GM19468 (cell line): ENCODE measurements around the gene MYADM.
A peak's percentile ranks its signal among the peaks of the same experiment; 100 is the strongest.
"Not testable (repeated sequence)": the region's sequence is repeated elsewhere in the genome, so short reads cannot be mapped to it uniquely, and the experiment has no call there.

Experiments
- ATAC-seq: cut with Tn5 transposase; IDR thresholded peaks from one replicate; pipeline ENCODE4 v1.9.1; 2021; ENCODE audit warnings: mild to moderate bottlenecking, moderate library complexity, moderate number of reproducible peaks; ENCODE audit not compliant: unreplicated experiment; ENCODE audit errors: extremely low read depth

Gene MYADM

DNA sequence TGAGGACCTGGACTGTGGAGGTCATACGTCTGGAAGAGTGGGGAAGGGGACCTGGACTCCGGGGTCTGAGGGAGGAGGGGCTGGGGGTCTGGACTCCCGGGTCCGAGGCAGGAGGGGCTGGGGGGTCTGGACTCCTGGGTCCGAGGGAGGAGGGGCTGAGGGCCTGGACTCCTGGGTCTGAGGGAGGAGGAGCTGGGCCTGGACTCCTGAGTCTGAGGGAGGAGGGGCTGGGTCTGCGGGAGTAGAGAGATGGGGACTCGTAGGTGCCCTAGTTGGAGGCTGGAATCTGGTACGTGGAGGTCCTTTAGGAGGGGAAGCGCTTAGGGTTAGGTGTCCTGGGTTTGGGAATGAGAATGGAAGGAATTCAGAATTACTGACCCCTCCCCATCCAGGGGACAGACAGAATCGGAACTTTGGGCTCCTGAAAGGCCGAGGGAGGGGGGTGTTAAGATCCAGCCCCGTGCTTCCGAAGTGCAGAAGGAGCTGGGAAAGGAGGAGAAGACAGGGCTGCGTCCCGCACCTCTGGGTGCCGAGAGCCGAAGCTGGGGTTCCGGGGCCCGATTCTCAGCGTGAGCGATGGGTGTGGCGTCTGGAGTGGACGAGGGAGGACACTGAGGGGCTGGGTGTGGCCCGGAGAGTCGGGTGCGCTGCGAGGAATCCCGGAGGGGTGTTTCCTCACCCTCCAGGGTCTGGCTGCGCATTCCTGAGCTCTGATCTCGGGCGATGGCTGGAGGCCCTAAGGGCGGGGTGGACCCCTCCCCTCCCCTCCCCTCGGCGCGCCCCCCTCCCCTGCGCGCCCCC is 608 bp downstream of the MYADM start:
- ATAC-seq, result no peak

DNA sequence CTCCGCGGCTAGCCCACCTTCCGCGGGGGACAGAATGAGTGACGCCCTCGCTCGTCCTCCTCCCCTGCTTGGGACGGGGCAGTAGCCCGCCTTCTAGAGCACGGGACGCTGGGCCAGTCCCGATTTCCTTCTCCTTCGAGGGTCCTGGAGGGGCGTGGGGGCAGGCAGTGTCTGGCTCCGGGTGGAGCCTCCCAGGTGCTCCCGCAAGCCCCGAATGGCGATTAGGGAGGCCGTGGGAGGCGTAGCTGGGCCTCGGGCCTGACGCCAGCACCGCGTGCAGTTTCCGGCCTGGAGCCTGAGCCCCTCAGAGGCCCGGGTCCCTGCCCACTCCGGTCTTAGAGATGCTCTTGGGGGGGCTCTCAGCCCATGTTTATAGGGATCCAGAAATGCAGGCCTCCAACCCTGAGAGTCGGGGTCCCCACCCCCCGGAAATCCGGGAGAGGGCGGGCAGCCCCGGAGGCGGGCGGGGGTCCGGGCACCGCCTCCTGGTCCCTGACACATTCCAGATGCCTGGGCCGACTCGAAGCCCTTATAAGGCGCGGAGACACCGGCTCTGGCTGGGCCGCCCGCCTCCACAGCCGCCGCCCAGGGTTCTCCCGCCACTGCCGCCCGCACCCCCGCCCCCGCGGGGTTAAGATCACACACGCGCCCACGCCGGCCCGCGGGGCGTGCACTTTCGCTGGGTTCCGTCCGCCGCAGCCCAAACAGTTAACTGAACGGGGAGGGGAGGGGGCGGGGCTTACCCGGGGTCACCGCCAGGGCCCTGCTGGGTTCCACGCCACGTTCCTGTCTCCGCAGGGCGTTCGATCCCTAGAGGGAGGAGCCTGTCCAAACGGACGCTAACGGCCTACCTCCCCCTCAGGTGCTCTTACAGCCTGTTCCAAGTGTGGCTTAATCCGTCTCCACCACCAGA is 1.5 kb downstream of the MYADM start:
- no peak for ATAC-seq

DNA sequence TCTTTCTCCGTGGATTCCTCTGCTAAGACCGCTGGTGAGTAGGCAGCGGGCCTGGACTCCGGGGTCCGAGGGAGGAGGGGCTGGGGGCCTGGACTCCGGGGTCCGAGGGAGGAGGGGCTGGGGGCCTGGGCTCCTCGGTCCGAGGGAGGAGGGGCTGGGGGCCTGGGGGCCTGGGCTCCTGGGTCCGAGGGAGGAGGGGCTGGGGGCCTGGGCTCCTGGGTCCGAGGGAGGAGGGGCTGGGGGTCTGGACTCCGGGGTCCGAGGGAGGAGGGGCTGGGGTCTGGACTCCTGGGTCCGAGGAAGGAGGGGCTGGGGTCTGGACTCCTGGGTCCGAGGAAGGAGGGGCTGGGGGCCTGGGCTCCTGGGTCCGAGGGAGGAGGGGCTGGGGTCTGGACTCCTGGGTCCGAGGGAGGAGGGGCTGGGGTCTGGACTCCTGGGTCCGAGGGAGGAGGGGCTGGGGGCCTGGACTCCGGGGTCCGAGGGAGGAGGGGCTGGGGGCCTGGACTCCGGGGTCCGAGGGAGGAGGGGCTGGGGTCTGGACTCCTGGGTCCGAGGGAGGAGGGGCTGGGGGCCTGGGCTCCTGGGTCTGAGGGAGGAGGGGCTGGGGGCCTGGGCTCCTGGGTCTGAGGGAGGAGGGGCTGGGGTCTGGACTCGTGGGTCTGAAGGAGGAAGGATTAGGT is 2.3 kb downstream of the MYADM start:
- not testable (repeated sequence) for ATAC-seq

DNA sequence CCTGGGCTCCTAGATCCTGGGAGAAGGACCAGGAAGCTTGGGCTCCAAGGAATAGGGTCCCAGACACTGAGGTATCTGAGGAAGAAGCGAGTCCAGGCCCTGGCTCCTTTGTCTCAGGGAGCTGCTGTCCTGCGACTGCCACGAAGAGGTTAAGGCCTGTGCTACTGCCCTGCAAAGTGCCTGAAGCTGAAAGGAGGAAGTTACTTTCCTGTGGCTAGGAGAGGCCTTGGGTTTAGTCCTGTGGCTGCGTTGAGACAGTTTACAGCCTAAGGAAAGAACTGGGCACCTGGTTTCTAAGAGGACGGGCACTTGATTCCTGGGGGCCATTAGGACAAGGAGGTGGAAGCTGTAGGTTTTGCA is 2.8 kb downstream of the MYADM start:
- no peak for ATAC-seq

GRCh38 chr19:53871454-53871853 is 3.8 kb downstream of the MYADM start:
- no peak for ATAC-seq

GRCh38 chr19:53872762-53873161 is 5.1 kb downstream of the MYADM start:
- ATAC-seq, result no peak

- ATAC-seq, result no peak
These were observed 6.3 kb downstream of the MYADM start for GRCh38 chr19:53873773-53874605.

- no peak for ATAC-seq
These were observed 6.9 kb downstream of the MYADM start for GRCh38 chr19:53874606-53874990.

GRCh38 chr19:53875602-53876325 is 8.1 kb downstream of the MYADM start:
- ATAC-seq, result no peak

DNA sequence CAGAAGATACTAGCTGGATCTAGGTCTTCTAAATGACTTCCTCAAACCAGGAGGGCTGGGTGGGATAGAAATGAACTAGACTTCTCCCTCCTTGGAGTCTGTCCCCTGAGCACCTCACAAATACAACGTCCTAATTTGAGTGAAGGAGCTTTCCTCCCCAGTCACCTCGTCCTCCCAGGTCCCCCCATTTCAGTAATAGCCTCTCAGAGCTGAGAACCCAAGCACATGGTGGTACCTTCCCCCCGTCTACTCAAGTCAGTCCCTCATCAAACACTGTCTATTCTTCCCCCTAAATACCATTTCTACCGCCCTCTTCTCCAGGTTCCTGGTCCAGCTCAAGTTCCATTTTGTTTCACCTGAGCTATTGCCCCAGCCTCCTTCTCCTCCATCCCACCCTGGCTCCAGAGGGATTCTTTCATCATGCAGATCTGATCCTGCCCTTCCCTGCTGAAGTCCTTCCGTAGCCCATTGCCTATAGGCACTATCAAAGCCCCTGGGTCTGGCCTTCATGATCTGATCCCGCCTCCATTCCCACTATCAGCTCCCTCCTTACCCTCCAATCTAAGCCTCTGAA is 9.1 kb downstream of the MYADM start:
- no peak for ATAC-seq

- ATAC-seq, result no peak
These were observed 9.7 kb downstream of the MYADM start for GRCh38 chr19:53877361-53877766.

DNA sequence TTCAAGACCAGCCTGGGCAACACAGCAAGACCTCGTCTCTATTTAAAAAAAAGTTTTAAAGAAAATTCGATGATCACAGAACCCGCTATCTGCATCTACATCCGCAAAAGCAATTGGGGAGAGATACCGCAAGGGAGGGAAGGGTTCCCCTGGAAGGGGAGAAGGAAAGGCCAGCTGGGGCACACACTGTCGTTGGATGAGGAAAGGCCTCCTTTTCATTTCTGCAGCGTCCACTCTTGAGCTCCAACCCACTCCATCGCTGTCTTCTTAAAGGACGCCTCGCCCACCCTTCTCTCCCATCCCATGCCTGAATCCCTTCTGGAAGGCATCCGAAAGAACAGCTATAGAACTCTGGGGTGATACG is 11.1 kb downstream of the MYADM start:
- ATAC-seq, result no peak

- ATAC-seq, result peak; percentile 72
These were observed 11.7 kb downstream of the MYADM start for GRCh38 chr19:53879140-53880081.

- ATAC-seq, result no peak
These were observed 13.2 kb downstream of the MYADM start for GRCh38 chr19:53880711-53881481.

DNA sequence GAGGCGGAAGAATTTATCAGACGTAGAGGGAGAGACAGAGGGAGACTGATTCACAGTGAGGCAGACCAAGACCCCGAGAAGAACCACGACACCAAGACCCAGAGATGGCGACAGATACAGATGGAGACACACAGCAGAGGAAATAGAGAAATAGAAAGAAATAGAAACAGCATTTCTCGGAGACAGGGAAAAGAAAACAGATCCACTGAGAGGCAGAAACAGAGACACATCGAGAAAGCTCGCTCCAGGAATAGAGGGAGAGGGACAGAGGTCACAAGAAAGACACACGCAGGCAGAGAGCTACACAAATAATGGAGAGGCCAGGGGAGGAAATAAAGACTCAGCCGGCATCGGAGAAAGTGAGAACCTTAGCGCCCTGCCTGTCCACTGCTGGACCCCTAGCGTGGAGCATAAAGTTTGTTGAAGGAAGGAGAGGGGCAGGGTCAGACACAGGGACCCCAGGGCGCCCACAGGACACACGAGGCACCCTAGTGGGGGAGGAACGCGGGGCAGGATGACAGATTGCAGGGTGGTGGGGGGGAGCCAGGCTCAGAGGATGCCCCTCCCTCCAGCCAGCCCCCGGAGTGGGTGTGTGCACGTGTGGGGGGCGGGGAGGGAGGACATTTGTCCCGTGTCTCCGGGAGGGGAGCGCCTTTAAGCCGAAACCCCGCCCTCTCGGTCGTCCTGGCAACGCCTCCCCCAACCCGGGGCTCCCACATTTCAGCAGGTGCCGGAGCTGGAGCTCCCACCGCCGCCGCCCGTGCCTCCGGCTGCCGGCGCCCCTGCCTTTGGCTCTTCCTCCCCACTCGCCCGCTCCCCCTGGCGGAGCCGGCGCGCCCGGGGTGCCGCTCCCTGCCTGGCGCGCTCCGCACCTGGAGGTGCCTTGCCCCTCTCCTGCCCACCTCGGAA is 14.1 kb downstream of the MYADM start, which contains the start of gene PRKCG:
Gene PRKCG, plus strand, starts transcription at position 716 of the 909 bp plus-strand sequence. CDS start 298 bp downstream, outside the sequence.
- no peak for ATAC-seq

- ATAC-seq, result no peak
These were observed 14.8 kb downstream of the MYADM start for GRCh38 chr19:53882391-53883050.
